Left kidney (tissue), 2 donors: Measurements from ENCODE around the gene DPP6. TPM values are rescaled to one million over a fixed set of nuclear protein-coding genes. Genes with fewer than 3 reads are reported as not detected.
"Not testable (repeated sequence)": the region's sequence is repeated elsewhere in the genome, so short reads cannot be mapped to it uniquely, and the experiment has no call there.

Experiments used
- DNase-seq: peaks from one replicate; pipeline ENCODE4 v3.0.0-alpha.2; 2013
- polyA plus RNA-seq: library from polyadenylated mRNA; unstranded; fragments of 120-200 nt; gene quantifications from one replicate; pipeline ENCODE4 v1.2.1, GENCODE V29; 2013; ENCODE audit not compliant: insufficient read length

Gene DPP6
- polyA plus RNA-seq, 1 donor, result 44.9 TPM

DNA sequence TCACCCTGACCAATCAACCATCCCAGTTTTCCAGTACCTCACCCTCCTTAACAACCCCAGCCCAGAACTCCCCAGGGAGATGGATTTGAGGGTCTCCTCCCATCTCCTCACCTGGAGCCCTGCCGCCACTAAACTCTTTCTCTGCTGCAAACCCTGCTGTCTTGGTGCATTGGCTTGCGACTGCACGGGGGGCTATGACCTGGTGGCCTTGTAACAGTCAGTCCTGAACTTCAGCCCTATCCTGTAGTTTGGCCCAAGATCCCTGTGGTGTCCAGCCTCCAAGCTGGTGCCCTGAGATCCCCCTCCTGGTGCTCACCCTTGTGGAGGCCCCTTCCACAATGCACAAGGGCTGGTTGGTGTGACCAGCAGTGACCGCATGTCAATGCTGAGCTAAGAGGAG lies 858.8 kb downstream of the DPP6 start:
- DNase-seq, result no peak

DNA sequence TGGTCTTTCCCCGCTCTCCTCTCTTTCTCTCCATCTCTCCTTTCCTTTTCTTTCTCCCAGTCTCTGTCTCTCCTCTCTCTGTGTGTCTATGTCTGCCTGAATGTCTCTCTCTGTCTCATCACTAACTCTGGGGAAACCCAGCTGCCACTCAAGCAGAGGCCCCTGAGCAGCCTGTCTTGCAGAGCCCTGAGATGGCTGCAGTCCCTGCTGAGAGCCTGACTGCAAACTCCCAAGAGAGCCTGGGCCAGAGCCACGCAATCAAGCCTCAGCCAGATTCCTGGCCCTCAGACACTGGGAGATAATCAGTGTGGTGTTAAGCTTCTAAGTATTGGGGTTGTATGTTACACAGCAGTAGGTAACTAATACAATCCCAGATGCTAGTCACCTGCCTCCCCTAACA lies 859.2 kb downstream of the DPP6 start:
- DNase-seq, result no peak

DNA sequence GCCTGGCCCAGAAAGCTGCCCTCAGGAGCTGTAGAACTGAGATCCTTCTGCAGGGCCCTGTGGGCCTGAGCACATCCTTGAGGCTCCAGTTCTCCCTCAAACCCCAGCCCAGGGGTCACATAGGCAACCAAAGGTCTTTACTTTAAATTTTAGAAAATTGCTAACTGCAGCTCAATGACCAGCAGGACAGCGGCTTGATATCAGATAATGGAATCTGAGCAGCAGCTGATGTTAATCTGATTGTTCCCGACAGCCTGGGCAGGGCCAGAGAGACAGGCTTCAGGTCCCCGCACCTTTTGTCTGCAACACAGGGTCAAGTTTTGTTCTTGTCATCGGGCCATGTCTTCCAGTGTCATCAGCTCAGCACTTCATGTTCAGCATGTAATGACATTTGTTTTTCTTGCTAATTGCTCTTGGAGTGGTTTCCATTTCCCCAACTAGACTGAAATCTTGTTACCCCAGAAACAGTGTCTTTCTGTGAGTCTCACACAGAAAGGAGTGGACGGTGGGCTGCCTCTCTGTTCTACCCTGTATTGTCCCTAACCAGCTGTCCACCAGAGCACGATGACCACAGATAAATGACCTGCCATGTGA lies 859.8 kb downstream of the DPP6 start:
- DNase-seq, result no peak

DNA sequence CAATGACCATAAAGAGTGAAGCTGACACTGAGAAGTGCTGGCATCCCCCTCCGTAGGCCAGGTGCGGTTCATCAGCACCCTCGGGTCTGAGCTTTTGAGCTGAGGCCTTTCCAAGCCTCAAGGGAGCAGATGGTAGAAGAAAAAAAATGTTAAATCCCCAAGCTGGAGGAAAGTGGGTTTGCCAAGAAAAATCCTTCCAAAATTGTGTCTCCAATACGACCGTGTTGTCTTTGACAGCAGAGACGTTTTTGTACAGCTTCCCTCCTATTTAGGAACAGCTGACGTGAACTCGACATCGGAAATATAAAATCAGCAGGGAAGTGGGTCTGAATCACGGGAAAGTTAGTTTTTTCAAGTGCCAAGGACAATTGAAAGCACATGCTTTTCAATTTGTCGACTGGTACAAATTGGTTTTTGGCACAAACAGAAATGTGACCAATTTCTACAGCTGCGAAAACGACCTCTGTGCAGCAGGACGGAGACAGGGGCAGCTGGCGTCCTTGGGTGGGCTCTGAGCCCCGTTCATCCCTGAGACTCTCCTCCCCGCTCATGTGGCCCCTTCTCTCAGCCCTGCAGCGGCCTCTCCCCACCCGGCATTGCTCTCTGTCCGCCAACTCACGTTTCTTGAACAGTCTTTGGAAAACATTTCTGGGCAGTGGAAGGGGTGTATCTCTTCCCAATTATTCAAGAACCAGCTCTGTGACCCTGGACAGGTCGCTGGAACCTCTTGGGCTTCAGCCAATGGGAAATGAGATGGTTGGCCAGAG lies 860.9 kb downstream of the DPP6 start:
- no peak for DNase-seq

DNA sequence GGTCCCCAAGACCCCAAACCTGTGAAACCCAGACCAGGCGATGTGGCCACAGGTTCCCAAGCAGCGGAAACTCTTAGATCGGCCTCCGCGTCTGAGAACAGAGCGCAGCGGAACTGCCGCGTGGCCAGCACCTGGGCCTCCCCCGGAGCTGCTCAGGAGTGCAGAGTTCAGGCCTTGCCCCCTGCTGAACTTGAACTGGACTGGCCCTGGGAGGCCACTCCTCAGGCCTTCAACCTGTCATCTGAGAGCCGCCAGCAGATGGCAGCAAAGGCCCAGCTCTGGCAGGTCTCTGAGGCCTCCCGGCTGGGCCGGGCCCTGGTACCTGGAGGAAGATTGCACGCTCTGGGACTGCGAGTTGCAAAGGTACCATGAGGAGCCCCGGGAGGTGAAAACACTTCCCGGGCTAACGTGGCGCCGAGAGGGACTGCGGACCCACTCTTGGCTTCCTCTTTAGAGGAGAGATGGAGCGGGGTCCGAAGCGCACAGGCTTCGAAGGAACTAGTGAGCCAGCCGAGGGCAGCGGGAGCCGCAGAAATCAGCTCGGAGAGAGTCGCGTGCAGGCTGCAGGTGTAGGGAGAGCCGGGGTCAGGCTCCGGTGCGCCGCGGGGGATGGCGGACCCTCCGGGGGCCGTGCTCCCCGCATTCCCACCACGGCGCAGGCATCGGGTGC lies 861.6 kb downstream of the DPP6 start:
- DNase-seq, result peak; percentile 80

DNA sequence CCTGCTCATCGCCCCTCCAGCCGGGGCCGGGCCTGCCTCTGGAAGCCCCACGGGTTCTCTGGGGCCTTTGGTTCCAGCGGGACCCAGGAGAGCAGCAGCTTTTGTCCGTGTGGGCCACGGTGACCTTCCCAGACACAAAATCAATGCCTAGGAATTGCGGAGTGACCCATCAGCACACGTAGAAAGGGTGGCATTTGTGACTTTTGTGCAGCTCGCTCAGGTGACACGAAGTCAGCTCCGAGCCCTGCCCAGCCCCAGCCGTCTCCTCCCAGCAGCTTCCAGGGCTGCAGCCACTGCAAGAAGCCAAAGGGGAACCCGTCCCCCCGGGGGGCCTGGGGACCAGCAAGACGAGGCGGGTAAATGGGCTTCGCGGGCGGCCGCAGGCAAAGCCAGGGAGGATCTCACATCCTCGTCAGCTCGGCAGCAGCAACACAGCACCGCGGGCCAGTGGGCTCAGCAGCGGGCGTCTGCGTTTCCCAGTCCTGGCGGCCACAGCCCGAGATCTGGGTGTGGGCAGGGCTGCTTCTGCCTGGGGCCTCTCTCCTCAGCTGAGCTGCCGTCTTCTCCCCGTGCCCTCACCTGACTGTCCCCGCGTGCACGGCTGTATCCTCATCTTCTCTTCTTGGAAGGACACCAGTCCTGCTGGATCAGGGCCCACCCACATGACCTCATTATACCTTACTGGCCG lies 862.3 kb downstream of the DPP6 start:
- no peak for DNase-seq

DNA sequence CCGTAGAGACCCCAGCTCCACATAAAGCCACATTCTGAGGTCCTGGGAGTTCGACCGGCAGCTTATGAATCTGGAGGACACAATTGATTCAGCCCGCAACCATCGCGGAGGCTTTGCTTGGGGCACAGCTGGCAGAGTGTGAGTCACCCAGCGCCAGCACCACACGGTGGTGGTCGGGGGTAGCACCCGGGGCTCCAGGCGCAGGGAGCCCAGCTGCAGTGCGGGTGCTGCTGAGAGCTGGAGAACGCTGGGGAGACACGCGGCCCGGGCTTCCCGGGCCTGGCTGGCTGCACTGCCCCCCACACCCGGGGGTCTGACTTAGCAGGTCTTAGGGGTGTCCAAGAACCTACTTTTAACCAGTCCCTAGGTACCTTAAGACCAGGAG lies 862.8 kb downstream of the DPP6 start:
- DNase-seq, result no peak

DNA sequence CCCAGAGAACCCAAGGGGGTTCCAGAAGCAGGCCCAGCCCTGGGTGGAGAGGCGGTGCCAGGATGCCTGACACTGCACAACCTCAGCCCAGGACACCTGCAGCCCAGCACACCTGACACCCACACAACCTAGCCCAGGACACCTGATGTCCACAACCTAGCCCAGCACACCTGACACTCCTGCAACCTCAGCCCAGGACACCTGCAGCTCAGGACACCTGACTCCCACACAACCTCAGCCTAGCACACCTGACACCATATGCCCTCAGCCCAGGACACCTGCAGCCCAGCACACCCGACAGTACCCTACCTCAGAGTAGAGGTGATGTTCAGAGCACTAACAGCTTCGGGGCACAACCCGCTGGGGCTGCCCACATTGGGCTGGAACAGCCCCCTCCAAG lies 863.4 kb downstream of the DPP6 start:
- DNase-seq, result no peak

DNA sequence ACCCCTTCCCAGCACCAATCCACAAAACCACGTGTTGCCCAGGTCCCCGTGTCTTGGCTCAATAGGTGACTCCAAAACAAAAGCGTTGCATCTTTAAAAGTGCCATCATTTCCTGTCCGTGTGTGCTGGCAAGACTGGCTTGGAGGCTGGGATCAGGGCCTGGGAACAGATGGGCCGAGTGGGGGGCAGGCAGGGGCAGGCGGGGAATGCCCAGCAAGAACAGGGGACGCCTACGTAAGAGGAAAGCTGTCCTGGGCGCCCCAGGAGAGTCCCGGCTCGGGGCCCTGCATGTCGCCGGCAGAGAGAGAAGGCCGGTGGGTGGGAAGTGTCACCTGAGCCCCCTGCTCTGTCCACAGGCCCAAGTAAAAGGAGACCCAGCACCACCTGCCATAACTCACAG lies 864.2 kb downstream of the DPP6 start:
- DNase-seq, result no peak

DNA sequence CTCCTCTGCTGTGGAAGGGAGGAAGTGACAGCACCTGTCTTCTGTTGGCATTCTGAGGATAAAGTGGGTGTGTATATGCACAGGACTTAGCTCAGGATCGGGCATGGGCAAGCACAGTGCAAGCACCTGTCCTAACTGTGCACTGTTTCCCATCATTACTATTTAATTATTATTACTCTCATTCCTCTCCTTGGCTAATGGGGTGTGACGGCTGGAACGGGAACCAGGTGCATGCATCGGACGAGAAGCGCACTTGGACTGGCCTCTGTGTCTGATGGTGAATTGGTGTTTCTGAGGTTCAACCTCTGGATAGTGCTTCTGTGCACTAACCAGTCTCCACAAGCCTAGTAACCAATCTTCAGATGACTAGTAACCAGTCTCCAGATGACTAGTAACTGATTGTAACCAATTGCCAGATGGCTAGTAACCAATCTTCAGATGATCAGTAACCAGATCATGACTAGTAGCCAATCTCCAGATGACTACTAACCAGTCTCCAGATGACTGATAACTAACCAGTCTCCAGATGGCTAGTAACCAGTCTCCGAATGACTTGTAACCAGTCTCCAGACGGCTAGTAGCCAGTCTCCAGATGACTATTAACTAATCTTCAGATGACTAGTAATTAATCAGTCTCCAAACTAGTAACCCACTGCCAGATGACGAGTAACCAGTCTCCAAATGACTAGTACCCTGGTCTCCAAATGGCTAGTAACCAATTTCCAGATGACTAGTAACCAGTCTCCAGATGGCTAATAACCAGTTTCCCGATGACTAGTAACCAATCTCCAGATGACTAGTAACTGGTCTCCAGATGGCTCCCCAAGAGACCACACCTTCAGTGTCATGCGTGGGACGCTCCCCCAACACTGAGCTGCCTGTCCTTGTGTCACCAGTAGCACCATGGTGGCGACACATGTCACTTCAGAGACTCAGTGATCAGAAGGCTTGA lies 864.9 kb downstream of the DPP6 start:
- DNase-seq, result no peak

DNA sequence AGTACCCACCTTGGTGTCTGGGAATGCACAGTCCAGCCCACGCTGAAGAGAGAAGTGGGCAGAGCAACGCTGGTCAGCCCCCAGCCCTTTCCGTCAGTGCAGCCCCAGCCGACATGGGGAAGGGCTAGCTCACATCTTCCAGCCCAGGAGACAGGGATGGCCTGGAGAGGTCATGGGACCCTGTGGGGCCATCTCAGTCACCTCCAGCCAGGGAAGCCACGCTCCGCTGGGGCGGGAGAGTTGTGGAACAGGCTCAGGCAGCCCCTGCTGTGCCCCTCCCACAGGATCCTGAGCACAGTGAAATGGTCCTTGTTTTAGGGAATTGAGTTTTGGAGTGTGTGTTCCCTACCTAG lies 865.6 kb downstream of the DPP6 start:
- no peak for DNase-seq

DNA sequence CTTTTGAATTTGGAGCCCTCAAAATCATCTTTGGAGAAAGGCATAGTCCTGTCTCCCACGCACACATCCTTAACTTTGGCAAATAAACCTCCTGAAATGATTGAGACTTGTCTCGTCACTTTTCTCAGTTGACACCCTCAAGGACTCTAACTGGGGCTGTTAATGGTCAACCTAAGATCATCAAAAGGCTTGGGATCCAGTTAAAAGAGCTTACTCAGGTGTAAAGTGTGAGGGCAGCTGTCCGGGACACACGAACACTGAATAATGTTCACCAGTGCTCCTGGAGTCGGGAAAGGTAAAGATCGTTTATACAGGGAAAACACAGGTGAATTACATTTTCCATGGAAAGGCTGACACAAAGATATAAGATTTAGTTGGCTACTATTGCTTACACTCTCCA lies 866.1 kb downstream of the DPP6 start:
- DNase-seq, result no peak

DNA sequence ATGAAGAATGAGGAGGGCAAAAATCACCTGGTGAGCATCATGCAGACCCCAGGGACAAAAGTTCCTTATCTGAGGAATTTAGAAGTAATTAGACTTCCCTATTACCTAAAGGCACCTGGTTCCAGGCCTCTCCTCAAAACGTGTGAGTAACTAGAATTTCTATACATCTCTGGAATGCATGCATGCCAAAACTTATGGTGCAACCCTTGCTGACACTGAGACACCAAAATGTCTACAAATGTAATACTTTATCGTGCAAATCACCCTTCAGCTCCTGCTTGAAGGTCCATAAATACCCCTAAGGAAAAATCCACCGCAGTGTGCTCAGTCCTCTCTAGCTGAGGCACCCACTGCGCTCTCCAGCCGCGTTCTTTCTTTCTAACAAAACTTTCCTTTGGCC lies 866.5 kb downstream of the DPP6 start:
- DNase-seq, result no peak

DNA sequence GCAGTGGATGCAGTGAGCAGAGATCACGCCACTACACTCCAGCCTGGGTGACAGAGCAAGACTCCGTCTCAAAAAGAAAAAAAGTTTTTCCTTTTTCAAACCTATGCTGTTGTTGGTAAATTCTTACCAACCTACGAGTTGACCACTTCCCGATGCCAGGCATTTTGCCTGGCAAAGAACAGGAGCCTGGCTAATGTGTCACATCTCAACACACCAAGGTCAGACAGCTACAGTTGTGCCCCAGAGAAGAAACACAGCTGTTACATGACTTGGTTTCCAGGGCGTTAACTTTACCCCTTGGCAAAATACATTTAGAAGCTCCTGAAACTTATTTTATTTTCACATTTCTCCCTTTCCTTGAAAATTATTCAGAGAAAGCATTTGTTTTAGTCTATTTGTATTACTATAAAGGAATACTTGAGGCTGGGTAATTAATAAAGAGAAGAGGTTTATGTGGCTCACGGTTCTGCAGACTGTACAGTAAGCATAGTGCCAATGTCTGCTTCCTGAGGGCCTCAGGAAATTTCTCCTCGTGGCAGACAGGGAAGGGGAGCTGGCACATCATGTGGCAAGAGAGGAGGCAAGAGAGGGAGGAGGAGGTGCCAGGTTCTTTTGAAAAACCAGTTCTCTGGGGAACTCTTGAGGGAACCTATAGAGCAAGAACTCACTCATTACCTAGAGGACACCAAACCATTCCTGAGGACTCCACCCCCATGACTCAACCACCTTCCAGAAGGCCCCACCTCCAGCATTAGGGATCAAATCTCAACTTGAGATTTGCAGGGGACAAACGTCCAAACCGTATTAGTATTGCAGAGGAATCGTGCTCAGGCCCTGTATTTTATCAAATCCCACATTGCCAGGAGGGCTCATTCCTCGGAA lies 867.4 kb downstream of the DPP6 start:
- no peak for DNase-seq

DNA sequence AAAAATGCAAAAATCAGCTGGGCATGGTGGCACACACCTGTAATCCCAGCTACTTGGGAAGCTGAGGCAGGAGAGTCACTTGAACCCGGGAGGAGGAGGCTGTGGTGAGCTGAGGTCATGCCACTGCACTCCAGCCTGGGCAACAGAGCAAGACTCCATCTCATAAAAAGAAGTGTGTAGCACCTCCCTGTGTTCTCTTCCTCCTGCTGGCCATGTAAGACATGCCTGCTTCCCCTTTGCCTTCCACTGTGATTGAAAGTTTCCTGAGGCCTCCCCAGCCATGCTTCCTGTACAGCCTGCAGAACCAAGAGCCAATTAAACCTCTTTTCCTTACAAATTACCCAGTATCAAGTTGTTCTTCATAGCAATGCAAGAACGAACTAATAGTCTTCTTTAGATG lies 870.3 kb downstream of the DPP6 start:
- DNase-seq, result not testable (repeated sequence)

DNA sequence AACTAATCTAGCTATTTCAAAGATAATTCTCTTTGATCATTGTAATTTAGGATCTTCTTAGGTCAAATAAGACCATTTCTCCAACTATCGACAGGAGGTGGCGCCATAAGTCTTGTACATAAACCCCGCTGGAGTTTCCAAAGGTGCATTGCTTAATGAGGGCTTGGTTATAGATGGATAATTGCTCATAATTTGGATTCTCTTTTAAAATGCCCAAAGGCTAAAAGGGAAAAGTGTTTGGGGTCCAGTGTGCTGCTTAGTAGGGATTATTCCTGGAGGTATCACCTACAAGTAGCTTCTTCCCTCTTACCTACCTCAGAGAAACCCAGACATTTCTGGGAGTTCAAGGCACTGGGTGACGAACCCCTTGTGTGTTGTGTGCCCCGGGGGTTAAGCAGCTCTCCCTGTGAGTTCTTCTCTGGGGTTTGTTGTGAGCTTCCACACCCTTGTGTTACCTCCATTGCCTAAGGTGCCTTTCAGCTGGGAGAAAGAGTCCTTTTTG lies 875.5 kb downstream of the DPP6 start:
- peak; percentile 86 for DNase-seq

DNA sequence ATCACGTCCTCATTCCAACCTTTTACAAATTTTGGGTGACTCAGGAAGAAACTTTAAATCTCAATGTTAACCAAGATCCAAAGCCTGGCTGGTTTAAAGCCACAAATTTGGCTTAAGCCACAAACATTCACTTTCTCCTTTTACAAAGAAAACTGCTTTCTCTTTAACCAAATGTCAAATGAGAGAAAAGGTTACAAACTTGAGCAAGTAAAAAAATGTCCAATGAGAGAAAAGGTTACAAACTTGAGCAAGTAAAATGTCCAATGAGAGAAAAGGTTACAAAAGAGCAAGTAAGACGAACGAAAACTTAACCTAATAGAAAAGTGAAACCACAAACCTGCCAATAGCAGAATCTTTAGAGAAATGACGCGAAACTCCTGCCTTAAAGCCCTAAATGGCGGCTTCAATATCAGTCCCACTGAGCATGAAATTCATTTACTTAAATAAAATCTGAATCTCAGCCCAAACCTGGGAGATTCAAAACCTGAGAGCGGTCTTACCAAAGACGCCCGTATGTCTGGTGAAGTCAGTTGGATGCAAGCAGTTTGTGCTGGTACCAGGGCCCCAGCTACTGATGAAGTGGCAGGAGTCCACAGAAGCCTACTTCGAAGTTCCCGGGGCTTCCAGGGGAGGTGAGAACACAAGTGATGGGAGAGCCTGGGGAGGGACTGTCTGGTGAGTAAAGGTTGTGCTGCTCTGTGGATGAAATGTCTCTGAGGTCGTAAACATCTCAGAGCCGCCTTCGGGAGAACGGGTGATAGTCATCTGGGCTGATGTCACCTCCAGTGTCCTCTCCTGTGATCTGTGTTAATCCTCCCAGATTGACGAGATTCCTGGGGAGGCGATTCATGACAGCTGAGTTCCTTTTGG lies 876.2 kb downstream of the DPP6 start:
- DNase-seq, result peak; percentile 98

DNA sequence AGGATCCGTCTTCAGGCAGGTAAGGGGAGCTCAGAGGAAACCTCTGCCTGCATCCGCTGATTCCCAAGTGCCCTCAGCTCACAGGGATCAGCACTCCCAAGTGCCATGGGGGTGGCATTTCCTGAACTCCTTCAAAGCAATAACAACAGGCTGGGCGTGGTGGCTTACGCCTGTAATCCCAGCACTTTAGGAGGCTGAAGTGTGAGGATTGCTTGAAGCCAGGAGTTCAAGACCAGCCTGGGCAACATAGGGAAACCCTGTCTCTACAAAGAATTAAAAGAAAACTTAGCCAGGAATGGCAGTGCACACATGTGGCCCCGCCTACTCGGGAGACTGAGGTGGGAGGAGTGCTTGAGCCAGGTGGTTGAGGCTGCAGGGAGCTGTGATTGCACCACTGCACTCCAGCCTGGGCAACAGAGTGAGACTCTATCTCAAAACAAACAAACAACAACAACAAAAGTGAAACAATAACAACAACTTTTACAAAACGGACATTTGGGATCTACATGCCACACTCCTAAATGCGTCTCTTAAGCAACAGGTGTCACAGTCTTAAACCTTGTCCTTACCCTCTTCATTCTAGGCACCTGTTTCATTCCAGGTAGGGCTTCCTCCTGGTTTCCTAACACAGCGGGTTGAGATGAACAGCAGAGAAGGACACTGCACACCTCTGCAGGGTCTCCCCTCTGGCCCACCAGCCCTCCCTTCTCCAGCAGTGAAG lies 877.0 kb downstream of the DPP6 start:
- DNase-seq, result no peak

DNA sequence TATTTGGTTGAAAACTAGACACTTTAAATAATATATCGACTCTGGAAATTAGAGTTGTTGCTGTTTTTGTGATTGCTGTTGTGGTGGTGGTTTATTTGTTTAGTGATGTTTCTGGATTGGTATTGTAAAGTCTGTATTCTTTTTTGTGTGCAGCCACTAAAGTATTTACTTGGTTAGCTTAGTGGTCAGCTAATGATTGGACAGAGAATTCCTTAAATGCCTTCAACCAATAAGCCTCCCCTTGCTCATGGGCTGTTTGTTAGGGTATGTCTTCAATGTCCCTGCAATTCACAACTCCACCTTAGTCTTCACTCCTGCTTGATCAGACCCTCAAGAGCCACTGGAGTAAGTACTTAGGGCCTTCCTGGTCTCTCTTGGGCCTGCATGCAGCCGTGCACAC lies 879.7 kb downstream of the DPP6 start:
- no peak for DNase-seq
